ENCODE results near the gene DMD. TPM values are rescaled to one million over a fixed set of nuclear protein-coding genes. Genes with fewer than 3 reads are reported as not detected.

The DMD gene
- total and polyA plus RNA-seq, 2 experiments from 2014 or later = 73.5 to 90.7 TPM

DNA sequence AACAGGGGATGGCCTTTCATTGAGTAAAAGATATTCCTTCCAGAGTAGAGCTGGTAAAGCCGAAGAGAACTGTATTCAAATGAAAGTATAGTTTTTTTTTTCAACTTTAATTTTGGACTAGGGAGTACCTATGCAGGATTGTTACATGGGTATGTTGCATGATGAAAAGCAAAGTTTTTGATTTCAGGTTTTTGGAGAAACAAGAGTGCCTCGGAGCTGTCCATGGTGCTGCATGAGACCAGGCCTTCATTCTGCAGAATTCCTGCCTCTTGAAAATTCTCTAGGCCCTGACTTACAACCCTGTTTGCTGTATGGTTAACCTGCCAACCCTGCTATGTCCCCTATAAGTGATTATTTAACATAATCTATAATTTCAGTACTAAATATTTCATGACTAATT, 1073.8 kb downstream of the DMD start:
- Histone ChIP-seq H3K4me1 (ENCODE audit: low read depth) (no peaks in the 10 kb centered on the region), H3K27ac (no peak overlapping the region), H3K9me3 (ENCODE audit: low read depth) (no peaks in the 10 kb centered on the region), H3K27me3 (no peaks in the 10 kb centered on the region), H3K36me3 (no peaks in the 10 kb centered on the region), H3K4me3 (no peak overlapping the region)
- DNase-seq (ENCODE audit: low read depth in 1 of 2, low spot score in 1 of 2) = peak; percentile 2 to 72
- TF ChIP-seq, protein P1, sequence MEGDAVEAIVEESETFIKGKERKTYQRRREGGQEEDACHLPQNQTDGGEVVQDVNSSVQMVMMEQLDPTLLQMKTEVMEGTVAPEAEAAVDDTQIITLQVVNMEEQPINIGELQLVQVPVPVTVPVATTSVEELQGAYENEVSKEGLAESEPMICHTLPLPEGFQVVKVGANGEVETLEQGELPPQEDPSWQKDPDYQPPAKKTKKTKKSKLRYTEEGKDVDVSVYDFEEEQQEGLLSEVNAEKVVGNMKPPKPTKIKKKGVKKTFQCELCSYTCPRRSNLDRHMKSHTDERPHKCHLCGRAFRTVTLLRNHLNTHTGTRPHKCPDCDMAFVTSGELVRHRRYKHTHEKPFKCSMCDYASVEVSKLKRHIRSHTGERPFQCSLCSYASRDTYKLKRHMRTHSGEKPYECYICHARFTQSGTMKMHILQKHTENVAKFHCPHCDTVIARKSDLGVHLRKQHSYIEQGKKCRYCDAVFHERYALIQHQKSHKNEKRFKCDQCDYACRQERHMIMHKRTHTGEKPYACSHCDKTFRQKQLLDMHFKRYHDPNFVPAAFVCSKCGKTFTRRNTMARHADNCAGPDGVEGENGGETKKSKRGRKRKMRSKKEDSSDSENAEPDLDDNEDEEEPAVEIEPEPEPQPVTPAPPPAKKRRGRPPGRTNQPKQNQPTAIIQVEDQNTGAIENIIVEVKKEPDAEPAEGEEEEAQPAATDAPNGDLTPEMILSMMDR (IDR thresholded peaks at IDR 0.05; ENCODE audit: low read depth, low read length) = no peak

DNA sequence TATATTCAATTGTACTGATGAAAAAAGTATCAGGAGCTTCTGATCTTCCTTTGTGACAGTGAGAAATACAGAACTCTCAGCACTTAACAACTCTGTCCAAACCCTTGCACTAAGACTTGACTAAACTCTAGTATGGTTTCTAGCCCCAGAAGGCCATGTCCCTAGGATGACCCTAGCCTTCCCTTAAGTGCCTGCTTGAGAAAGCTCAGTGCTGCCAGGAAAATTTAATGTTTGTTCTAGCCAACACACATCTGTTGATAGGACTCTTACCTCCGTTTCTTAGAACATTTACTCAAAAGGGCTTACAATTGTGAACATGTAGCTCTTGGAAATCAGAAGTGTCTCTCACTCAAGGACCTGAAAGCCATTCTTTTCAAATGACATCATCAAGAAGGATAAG, 1084.4 kb downstream of the DMD start:
- TF ChIP-seq, protein P1 (IDR thresholded peaks at IDR 0.05; ENCODE audit: low read depth, low read length) = no peak
- H3K4me3 ChIP-seq = no peak overlapping the region
- peaks cover 5% of the 10 kb centered on the region for H3K4me1 ChIP-seq (ENCODE audit: low read depth)
- H3K9me3 ChIP-seq (ENCODE audit: low read depth) = no peaks in the 10 kb centered on the region
- H3K27me3 ChIP-seq = no peaks in the 10 kb centered on the region
- H3K27ac ChIP-seq = no peak overlapping the region
- peak in 1 of 2 donors; percentile 36 for DNase-seq (ENCODE audit: low read depth in 1 of 2, low spot score in 1 of 2)
- H3K36me3 ChIP-seq = no peaks in the 10 kb centered on the region

DNA sequence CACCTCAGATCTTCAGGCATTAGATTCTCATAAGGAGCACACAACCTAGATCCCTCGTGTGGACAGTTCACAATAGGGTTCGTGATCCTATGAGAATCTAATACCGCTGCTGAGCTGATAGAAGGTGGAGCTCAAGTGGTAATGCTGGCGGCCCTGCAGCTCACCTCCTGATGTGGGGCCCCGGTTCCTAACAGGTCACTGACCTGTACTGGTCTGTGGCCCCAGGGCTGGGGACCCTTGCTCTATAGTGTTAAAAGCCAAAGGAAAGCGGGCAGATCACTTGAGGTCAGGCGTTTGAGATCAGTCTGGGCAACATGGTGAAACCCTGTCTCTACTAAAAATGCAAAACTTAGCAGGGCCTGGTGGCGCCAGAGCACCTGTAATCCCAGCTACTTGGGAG, 1092.5 kb downstream of the DMD start:
- no peak for DNase-seq (ENCODE audit: low read depth in 1 of 2, low spot score in 1 of 2)
- no peaks in the 10 kb centered on the region for H3K36me3 ChIP-seq
- no peaks in the 10 kb centered on the region for H3K27me3 ChIP-seq
- TF ChIP-seq, protein P1 (IDR thresholded peaks at IDR 0.05; ENCODE audit: low read depth, low read length) = no peak
- no peaks in the 10 kb centered on the region for H3K9me3 ChIP-seq (ENCODE audit: low read depth)
- no peaks in the 10 kb centered on the region for H3K4me1 ChIP-seq (ENCODE audit: low read depth)
- no peak overlapping the region for H3K27ac ChIP-seq
- no peak overlapping the region for H3K4me3 ChIP-seq

DNA sequence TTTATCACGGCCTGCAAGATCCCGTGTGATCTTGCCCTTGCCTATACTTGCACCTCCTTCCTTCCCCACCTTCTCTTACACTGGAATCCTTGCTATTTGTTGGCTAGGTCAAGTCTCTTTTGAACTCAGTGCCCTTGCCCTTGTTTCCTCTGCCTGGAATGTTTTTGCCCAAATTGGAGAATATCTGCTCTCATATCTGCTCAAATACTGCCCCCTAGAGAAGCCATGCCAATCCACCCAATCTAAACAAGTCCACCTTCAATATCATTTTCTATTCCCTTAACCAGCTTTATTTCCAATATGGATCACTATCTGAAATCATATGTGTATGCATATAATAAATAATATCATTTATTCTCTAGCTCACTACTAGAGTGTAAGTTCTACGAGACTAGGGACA, 1095.3 kb downstream of the DMD start:
- H3K27ac ChIP-seq = no peak overlapping the region
- TF ChIP-seq, protein P1 (IDR thresholded peaks at IDR 0.05; ENCODE audit: low read depth, low read length) = no peak
- DNase-seq (ENCODE audit: low read depth in 1 of 2, low spot score in 1 of 2) = peak in 1 of 2 donors; percentile 2
- no peaks in the 10 kb centered on the region for H3K27me3 ChIP-seq
- H3K9me3 ChIP-seq (ENCODE audit: low read depth) = no peaks in the 10 kb centered on the region
- H3K4me1 ChIP-seq (ENCODE audit: low read depth) = no peaks in the 10 kb centered on the region
- no peaks in the 10 kb centered on the region for H3K36me3 ChIP-seq
- no peak overlapping the region for H3K4me3 ChIP-seq

DNA sequence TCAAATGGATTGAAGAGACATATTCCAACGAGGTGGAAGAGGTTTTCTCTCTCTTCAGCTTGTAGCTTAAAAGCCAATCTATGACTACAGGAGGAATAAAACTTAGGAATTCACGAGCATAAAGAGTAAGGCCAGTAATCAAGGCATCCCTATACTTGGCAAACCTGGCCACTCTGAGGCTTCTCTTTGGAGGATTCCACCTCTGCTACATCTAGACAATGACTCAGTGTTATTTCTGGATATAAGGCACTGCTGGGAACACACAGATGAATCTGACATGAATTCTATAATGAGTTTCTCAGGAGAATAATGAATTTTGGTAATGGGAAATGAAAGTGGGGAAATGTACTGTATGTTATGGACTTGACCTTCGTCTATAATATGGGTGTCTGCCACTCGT, 1123.7 kb downstream of the DMD start:
- Histone ChIP-seq H3K4me1 (ENCODE audit: low read depth) (no peaks in the 10 kb centered on the region), H3K9me3 (ENCODE audit: low read depth) (no peaks in the 10 kb centered on the region), H3K27me3 (no peaks in the 10 kb centered on the region), H3K36me3 (no peaks in the 10 kb centered on the region), H3K4me3 (no peak overlapping the region), H3K27ac (no peak overlapping the region)
- TF ChIP-seq, protein P1 (IDR thresholded peaks at IDR 0.05; ENCODE audit: low read depth, low read length) = no peak
- DNase-seq (ENCODE audit: low read depth in 1 of 2, low spot score in 1 of 2) = no peak

DNA sequence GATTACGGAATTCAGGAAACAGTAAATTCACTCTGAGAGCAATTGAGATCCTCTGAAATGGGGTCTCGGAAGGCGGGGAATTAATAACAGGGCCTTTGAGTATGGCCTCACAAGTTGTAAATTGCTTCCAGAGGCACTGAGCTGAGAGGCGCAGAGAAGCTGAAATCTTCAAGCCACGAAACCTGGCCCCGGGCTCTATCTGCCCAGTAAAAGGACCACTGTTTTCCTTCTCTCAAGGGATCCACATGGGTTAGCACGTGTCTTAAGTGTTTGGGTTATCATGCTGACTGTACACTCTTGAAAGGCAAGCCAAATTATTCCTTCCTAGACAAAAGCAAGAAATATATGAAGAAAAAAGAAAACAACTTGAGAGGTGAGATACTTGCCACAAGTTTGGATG, 1126.6 kb downstream of the DMD start:
- Histone ChIP-seq H3K4me3 (no peak overlapping the region), H3K36me3 (no peaks in the 10 kb centered on the region), H3K27ac (no peak overlapping the region), H3K4me1 (ENCODE audit: low read depth) (no peaks in the 10 kb centered on the region), H3K9me3 (ENCODE audit: low read depth) (no peaks in the 10 kb centered on the region), H3K27me3 (no peaks in the 10 kb centered on the region)
- no peak for DNase-seq (ENCODE audit: low read depth in 1 of 2, low spot score in 1 of 2)
- TF ChIP-seq, protein P1 (IDR thresholded peaks at IDR 0.05; ENCODE audit: low read depth, low read length) = no peak

Data from cardiac muscle cell (in vitro differentiated cells and primary cell).